Esophagus muscularis mucosa (tissue), 3 donors: ENCODE data around the gene MCF2L2.

Experiments used
- POLR2A ChIP-seq: fragments of 450-650 bp; IDR thresholded peaks from one replicate; pipeline ENCODE4 v1.6.1; 2017; ENCODE audit warnings: antibody characterized with exemption, moderate library complexity, mild to moderate bottlenecking, low read depth
- POLR2AphosphoS5 ChIP-seq, 2 donors: sonication (generic); formaldehyde crosslinking; IDR thresholded peaks; one replicate each; pipeline ENCODE4 v1.6.1; 2017; ENCODE audit warnings: antibody characterized with exemption in 2 of 2
- TF ChIP-seq, protein P1 (sequence below), 3 experiments: fragments of 200-600 bp in 2 of 3; fragments of 450-650 bp in 1 of 3; sonication (generic) in 2 of 3; IDR thresholded peaks; one replicate each; pipeline ENCODE4 v1.5.1; 2017 to 2019; ENCODE audit warnings: antibody characterized with exemption in 3 of 3, mild to moderate bottlenecking in 2 of 3, moderate library complexity in 1 of 3

GRCh38 chr3:183193762-183194689, 234.4 kb downstream of the MCF2L2 start:
- TF ChIP-seq POLR2A (no peak), POLR2AphosphoS5 (IDR thresholded peaks at IDR 0.05) (no peak)
- TF ChIP-seq, protein P1, sequence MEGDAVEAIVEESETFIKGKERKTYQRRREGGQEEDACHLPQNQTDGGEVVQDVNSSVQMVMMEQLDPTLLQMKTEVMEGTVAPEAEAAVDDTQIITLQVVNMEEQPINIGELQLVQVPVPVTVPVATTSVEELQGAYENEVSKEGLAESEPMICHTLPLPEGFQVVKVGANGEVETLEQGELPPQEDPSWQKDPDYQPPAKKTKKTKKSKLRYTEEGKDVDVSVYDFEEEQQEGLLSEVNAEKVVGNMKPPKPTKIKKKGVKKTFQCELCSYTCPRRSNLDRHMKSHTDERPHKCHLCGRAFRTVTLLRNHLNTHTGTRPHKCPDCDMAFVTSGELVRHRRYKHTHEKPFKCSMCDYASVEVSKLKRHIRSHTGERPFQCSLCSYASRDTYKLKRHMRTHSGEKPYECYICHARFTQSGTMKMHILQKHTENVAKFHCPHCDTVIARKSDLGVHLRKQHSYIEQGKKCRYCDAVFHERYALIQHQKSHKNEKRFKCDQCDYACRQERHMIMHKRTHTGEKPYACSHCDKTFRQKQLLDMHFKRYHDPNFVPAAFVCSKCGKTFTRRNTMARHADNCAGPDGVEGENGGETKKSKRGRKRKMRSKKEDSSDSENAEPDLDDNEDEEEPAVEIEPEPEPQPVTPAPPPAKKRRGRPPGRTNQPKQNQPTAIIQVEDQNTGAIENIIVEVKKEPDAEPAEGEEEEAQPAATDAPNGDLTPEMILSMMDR (IDR thresholded peaks at IDR 0.05) = no peak
